Endothelial cell of umbilical vein (primary cell): ENCODE data around the gene SCLT1. TPM values are rescaled to one million over a fixed set of nuclear protein-coding genes. Genes with fewer than 3 reads are reported as not detected.

ENCODE experiments used
- BruUV-seq: library from RNA; stranded (reverse); fragments of 400-500 nt; replicated peaks from 2 replicates; lab custom pipeline; 2021; lab: Mats Ljungman, UMichigan
- CTCF ChIA-PET: fragments of 300-600, 350-600 bp; sonication (Branson Sonifier 250); formaldehyde crosslinking; loops from one replicate; lab custom pipeline; 2021; ENCODE audit warnings: antibody characterized with exemption, inconsistent platforms; lab: Charles Lee
- POLR2A ChIA-PET: fragments of 300-600, 350-600 bp; sonication (Branson Sonifier 250); formaldehyde crosslinking; loops from one replicate; lab custom pipeline; 2021; ENCODE audit warnings: antibody characterized with exemption, inconsistent platforms; lab: Charles Lee
- DNase-seq: peaks from one replicate; pipeline ENCODE4 v3.0.0-alpha.2; 2011; ENCODE audit warnings: low read depth, low spot score
- FAIRE-seq: peaks from 2 replicates; lab custom pipeline; 2011; peaks lifted over from hg19 to GRCh38; lab: Jason Lieb, UNC
- H2AFZ ChIP-seq: 2 replicates; pipeline ENCODE4 v1.6.0; 2012; ENCODE audit warnings: low read depth, low read length, control low read depth, inconsistent platforms
- H3K27ac ChIP-seq: 2 replicates; pipeline ENCODE4 v1.5.1; 2011; ENCODE audit warnings: low read depth, mild to moderate bottlenecking, control low read depth, low read length, moderate library complexity; ENCODE audit not compliant: insufficient read depth
- H3K27me3 ChIP-seq, 2 experiments: 2 replicates each; pipeline versions ENCODE4 v1.6.0 to v1.6.1; 2011; ENCODE audit warnings: low read length in 2 of 2, mixed read lengths in 1 of 2; ENCODE audit not compliant: control insufficient read depth in 2 of 2, insufficient read depth in 2 of 2
- H3K36me3 ChIP-seq, 2 experiments: 2 replicates in 1 of 2; 3 replicates in 1 of 2; pipeline ENCODE4 v1.5.1; 2011; ENCODE audit warnings: low read length in 2 of 2, mild to moderate bottlenecking in 1 of 2, moderate library complexity in 1 of 2; ENCODE audit not compliant: control insufficient read depth in 2 of 2, insufficient read depth in 2 of 2; ENCODE audit errors: extremely low read depth in 1 of 2
- H3K4me1 ChIP-seq: 3 replicates; pipeline ENCODE4 v1.5.1; 2011; ENCODE audit warnings: mild to moderate bottlenecking, low read length; ENCODE audit not compliant: control insufficient read depth, insufficient read depth; ENCODE audit errors: extremely low read depth
- H3K4me2 ChIP-seq: 2 replicates; pipeline ENCODE4 v1.6.1; 2011; ENCODE audit warnings: low read length, control low read depth, mixed read lengths; ENCODE audit not compliant: insufficient read depth
- H3K4me3 ChIP-seq, 3 experiments: fragments of 200-600 bp in 1 of 3; sonication (generic), shearing (Covaris generic) in 1 of 3; replicated peaks in 1 of 3; 2 replicates each; pipeline ENCODE4 v1.5.1; 2011 to 2016; ENCODE audit warnings: control low read depth in 3 of 3, low read length in 3 of 3, mild to moderate bottlenecking in 2 of 3, inconsistent platforms in 1 of 3, low read depth in 1 of 3, moderate library complexity in 1 of 3; ENCODE audit not compliant: insufficient read depth in 1 of 3
- H3K79me2 ChIP-seq: 2 replicates; pipeline ENCODE4 v1.6.0; 2012; ENCODE audit warnings: low read length, inconsistent platforms; ENCODE audit not compliant: control insufficient read depth, insufficient read depth
- H3K9ac ChIP-seq: replicated peaks from 2 replicates; pipeline ENCODE3; 2011; ENCODE audit warnings: low read length, control low read depth; ENCODE audit not compliant: insufficient read depth; ENCODE audit errors: extremely low read depth
- H3K9me1 ChIP-seq: replicated peaks from 3 replicates; pipeline ENCODE4 v1.6.0; 2011; ENCODE audit warnings: mild to moderate bottlenecking, low read length; ENCODE audit not compliant: control insufficient read depth, insufficient read depth; ENCODE audit errors: extremely low read depth
- H3K9me3 ChIP-seq: replicated peaks from 2 replicates; pipeline ENCODE4 v1.5.1; 2012; ENCODE audit warnings: low read length, inconsistent platforms; ENCODE audit not compliant: control insufficient read depth, insufficient read depth
- H4K20me1 ChIP-seq: replicated peaks from 2 replicates; pipeline ENCODE3; 2011; ENCODE audit warnings: mild to moderate bottlenecking, low read length; ENCODE audit not compliant: control insufficient read depth, insufficient read depth; ENCODE audit errors: extremely low read depth
- EZH2 ChIP-seq: IDR thresholded peaks from 2 replicates; pipeline ENCODE4 v1.6.1; 2012; ENCODE audit warnings: borderline replicate concordance, low read depth, mild to moderate bottlenecking, moderate library complexity, low read length, inconsistent platforms; ENCODE audit not compliant: severe bottlenecking
- FOS ChIP-seq: IDR thresholded peaks from 2 replicates; pipeline ENCODE4 v1.6.1; 2011; ENCODE audit warnings: mild to moderate bottlenecking, low read length, moderate library complexity, borderline replicate concordance; ENCODE audit not compliant: insufficient read depth
- GATA2 ChIP-seq: IDR thresholded peaks from 2 replicates; pipeline ENCODE4 v1.7.0; 2011; ENCODE audit warnings: low read depth, mild to moderate bottlenecking, moderate library complexity, mixed read lengths, low read length; ENCODE audit not compliant: insufficient read length, insufficient read depth
- JUN ChIP-seq: IDR thresholded peaks from 2 replicates; pipeline ENCODE4 v1.6.1; 2011; ENCODE audit warnings: borderline replicate concordance, low read depth; ENCODE audit not compliant: insufficient read length, insufficient read depth
- MYC ChIP-seq: IDR thresholded peaks from one replicate; pipeline ENCODE4 v1.6.1; 2011; ENCODE audit warnings: mild to moderate bottlenecking, low read depth, low read length
- POLR2A ChIP-seq: IDR thresholded peaks from 2 replicates; pipeline ENCODE4 v1.6.1; 2012; ENCODE audit warnings: low read depth, mild to moderate bottlenecking, control low read depth, low read length
- POLR2AphosphoS5 ChIP-seq: IDR thresholded peaks from 2 replicates; pipeline ENCODE4 v1.6.1; 2012; ENCODE audit warnings: low read depth, mild to moderate bottlenecking, control low read depth, low read length, moderate library complexity; ENCODE audit not compliant: insufficient read depth
- dilution Hi-C: fragments of 300-500 bp; cut with MboI; formaldehyde crosslinking; loops from one replicate; pipeline ENCODE4 v1.15.0; 2019; ENCODE audit warnings: low sequenced_read_pairs; ENCODE audit not compliant: extremely low pct_ligation_motif_present
- intact Hi-C: fragments of 100-400 bp; cut with micrococcal nuclease; formaldehyde crosslinking; loops from one replicate; pipeline ENCODE4 v1.10.0; 2022
- polyA plus RNA-seq, 4 experiments: library from polyadenylated mRNA; depleted of rRNA in 3 of 4; stranded (reverse) in 3 of 4; unstranded in 1 of 4; fragments of >200 nt; gene quantifications; 2 replicates each; pipeline versions ENCODE4 v1.2.1 to v1.2.3, GENCODE V29; 2011 to 2012; ENCODE audit warnings: missing spikeins in 1 of 4
- total RNA-seq: library from RNA; stranded (reverse); gene quantifications from 2 replicates; pipeline ENCODE4 v1.2.3, GENCODE V29; 2021
- TF ChIP-seq, protein P1 (sequence below): IDR thresholded peaks from 2 replicates; pipeline ENCODE4 v1.6.1; 2011; ENCODE audit not compliant: insufficient read depth, insufficient read length
- TF ChIP-seq, protein P2 (sequence below), 2 donors: IDR thresholded peaks; 1 replicate in 1 of 2; 2 replicates in 1 of 2; pipeline ENCODE4 v1.5.1; 2011; ENCODE audit warnings: low read length in 2 of 2, mild to moderate bottlenecking in 2 of 2, moderate library complexity in 2 of 2, control low read depth in 1 of 2, inconsistent platforms in 1 of 2, low read depth in 1 of 2; ENCODE audit not compliant: insufficient read depth in 1 of 2; ENCODE audit errors: extremely low read depth in 1 of 2

Gene SCLT1
- total and polyA plus RNA-seq, 2 donors (not counting 3 experiments of a cell fraction or from before 2014, with no cell fraction given): 3.2 to 14.0 TPM

- Histone ChIP-seq H2AFZ (no peak overlapping the region), H3K4me1 (no peaks in the 10 kb centered on the region), H3K4me2 (no peak overlapping the region), H3K27me3 (no peaks in the 10 kb centered on the region), H3K36me3 (no peaks in the 10 kb centered on the region), H3K4me3 (no peak overlapping the region), H3K27ac (no peak overlapping the region), H3K9me3 (no peaks in the 10 kb centered on the region), H3K9ac (no peak overlapping the region), H3K79me2 (no peaks in the 10 kb centered on the region), H4K20me1 (no peaks in the 10 kb centered on the region), H3K9me1 (no peaks in the 10 kb centered on the region)
- ChIA-PET POLR2A (no interaction called here), CTCF (no interaction called here)
- FAIRE-seq (no peak), DNase-seq (no peak)
- TF ChIP-seq EZH2 (no peak), POLR2A (no peak), GATA2 (no peak), MYC (no peak), FOS (no peak), POLR2AphosphoS5 (no peak), JUN (no peak)
- TF ChIP-seq, protein P1, sequence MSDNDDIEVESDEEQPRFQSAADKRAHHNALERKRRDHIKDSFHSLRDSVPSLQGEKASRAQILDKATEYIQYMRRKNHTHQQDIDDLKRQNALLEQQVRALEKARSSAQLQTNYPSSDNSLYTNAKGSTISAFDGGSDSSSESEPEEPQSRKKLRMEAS: no peak
- TF ChIP-seq, protein P2, sequence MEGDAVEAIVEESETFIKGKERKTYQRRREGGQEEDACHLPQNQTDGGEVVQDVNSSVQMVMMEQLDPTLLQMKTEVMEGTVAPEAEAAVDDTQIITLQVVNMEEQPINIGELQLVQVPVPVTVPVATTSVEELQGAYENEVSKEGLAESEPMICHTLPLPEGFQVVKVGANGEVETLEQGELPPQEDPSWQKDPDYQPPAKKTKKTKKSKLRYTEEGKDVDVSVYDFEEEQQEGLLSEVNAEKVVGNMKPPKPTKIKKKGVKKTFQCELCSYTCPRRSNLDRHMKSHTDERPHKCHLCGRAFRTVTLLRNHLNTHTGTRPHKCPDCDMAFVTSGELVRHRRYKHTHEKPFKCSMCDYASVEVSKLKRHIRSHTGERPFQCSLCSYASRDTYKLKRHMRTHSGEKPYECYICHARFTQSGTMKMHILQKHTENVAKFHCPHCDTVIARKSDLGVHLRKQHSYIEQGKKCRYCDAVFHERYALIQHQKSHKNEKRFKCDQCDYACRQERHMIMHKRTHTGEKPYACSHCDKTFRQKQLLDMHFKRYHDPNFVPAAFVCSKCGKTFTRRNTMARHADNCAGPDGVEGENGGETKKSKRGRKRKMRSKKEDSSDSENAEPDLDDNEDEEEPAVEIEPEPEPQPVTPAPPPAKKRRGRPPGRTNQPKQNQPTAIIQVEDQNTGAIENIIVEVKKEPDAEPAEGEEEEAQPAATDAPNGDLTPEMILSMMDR (IDR thresholded peaks at IDR 0.05; ENCODE audit: extremely low read depth in 1 of 2, insufficient read depth in 1 of 2, low read depth in 1 of 2, low read length in 2 of 2): no peak
- dilution Hi-C loops: no loop called here
- intact Hi-C loops: no loop called here
- BruUV-seq: no TSS peak
Measured at GRCh38 chr4:128980816-128981326, 112.5 kb downstream of the SCLT1 start.
